Measurements from ENCODE around the gene TM9SF2. TPM values are rescaled to one million over a fixed set of nuclear protein-coding genes. Genes with fewer than 3 reads are reported as not detected.

TM9SF2 gene
- total RNA-seq, 1 experiment from 2014 or later: 84.0 TPM

- POLR2A ChIA-PET: no interaction called here
- DNase-seq (ENCODE audit: low spot score) (no peak), ATAC-seq (no peak)
- peak overlapping the region; percentile 82; the same call in 1 of the 2 replicates for H3K27ac Mint-ChIP-seq
- H3K27me3 Mint-ChIP-seq (ENCODE audit: low read depth): no peaks in the 10 kb centered on the region
- peaks cover 6% of the 10 kb centered on the region for H3K36me3 Mint-ChIP-seq
- no peak overlapping the region for H3K4me3 Mint-ChIP-seq
- no peaks in the 10 kb centered on the region for H3K4me1 Mint-ChIP-seq
- CTCF ChIA-PET: interaction anchor here (0.6 to 1.6 kb wide), 4 partner anchors 11 to 74 kb away, joined by 3 to 7 read pairs (median 3); no protein-coding TSS in a partner anchor
- TF ChIP-seq MXD4 (CRISPR knock-in tag; IDR thresholded peaks at IDR 0.05; ENCODE audit: borderline replicate concordance) (no peak), CBFB (CRISPR knock-in tag; IDR thresholded peaks at IDR 0.05; ENCODE audit: low read depth) (no peak), ZNF232 (CRISPR knock-in tag; IDR thresholded peaks at IDR 0.05) (no peak)
- TF ChIP-seq, protein P1, sequence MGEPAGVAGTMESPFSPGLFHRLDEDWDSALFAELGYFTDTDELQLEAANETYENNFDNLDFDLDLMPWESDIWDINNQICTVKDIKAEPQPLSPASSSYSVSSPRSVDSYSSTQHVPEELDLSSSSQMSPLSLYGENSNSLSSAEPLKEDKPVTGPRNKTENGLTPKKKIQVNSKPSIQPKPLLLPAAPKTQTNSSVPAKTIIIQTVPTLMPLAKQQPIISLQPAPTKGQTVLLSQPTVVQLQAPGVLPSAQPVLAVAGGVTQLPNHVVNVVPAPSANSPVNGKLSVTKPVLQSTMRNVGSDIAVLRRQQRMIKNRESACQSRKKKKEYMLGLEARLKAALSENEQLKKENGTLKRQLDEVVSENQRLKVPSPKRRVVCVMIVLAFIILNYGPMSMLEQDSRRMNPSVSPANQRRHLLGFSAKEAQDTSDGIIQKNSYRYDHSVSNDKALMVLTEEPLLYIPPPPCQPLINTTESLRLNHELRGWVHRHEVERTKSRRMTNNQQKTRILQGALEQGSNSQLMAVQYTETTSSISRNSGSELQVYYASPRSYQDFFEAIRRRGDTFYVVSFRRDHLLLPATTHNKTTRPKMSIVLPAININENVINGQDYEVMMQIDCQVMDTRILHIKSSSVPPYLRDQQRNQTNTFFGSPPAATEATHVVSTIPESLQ (CRISPR knock-in tag; IDR thresholded peaks at IDR 0.05): no peak
- H3K9me3 Mint-ChIP-seq: no peaks in the 10 kb centered on the region
Observed at GRCh38 chr13:99516153-99516929, 15.1 kb downstream of the TM9SF2 start.

- Mint-ChIP-seq H3K4me3 (no peak overlapping the region), H3K4me1 (no peaks in the 10 kb centered on the region), H3K27ac (no peak overlapping the region), H3K9me3 (no peaks in the 10 kb centered on the region), H3K27me3 (ENCODE audit: low read depth) (no peaks in the 10 kb centered on the region), H3K36me3 (peaks cover 15% of the 10 kb centered on the region)
- ATAC-seq (no peak), DNase-seq (ENCODE audit: low spot score) (no peak)
- ChIA-PET CTCF (interaction anchor here (1.1 to 1.6 kb wide), 3 partner anchors 12 to 76 kb away, joined by 3 to 7 read pairs (median 5); no protein-coding TSS in a partner anchor), POLR2A (no interaction called here)
- TF ChIP-seq IRF2 (CRISPR knock-in tag; IDR thresholded peaks at IDR 0.05; ENCODE audit: borderline replicate concordance, low read depth) (no peak), FOXK1 (CRISPR knock-in tag; IDR thresholded peaks at IDR 0.05) (no peak), ESRRA (CRISPR knock-in tag; IDR thresholded peaks at IDR 0.05; ENCODE audit: borderline replicate concordance) (no peak), PREB (CRISPR knock-in tag; IDR thresholded peaks at IDR 0.05; ENCODE audit: borderline replicate concordance) (no peak), ZBTB43 (CRISPR knock-in tag; IDR thresholded peaks at IDR 0.05) (no peak), SMAD3 (CRISPR knock-in tag; IDR thresholded peaks at IDR 0.05; ENCODE audit: borderline replicate concordance) (no peak), E2F1 (CRISPR knock-in tag; IDR thresholded peaks at IDR 0.05) (no peak), NR2C2 (CRISPR knock-in tag; IDR thresholded peaks at IDR 0.05) (no peak), GRHL2 (CRISPR knock-in tag; IDR thresholded peaks at IDR 0.05; ENCODE audit: insufficient replicate concordance, severe bottlenecking) (no peak), ATF1 (CRISPR knock-in tag; IDR thresholded peaks at IDR 0.05) (no peak), SOX15 (CRISPR knock-in tag; IDR thresholded peaks at IDR 0.05) (no peak), USF2 (CRISPR knock-in tag; IDR thresholded peaks at IDR 0.05) (no peak), CDX4 (CRISPR knock-in tag; IDR thresholded peaks at IDR 0.05; ENCODE audit: borderline replicate concordance) (no peak)
- TF ChIP-seq, protein P2, sequence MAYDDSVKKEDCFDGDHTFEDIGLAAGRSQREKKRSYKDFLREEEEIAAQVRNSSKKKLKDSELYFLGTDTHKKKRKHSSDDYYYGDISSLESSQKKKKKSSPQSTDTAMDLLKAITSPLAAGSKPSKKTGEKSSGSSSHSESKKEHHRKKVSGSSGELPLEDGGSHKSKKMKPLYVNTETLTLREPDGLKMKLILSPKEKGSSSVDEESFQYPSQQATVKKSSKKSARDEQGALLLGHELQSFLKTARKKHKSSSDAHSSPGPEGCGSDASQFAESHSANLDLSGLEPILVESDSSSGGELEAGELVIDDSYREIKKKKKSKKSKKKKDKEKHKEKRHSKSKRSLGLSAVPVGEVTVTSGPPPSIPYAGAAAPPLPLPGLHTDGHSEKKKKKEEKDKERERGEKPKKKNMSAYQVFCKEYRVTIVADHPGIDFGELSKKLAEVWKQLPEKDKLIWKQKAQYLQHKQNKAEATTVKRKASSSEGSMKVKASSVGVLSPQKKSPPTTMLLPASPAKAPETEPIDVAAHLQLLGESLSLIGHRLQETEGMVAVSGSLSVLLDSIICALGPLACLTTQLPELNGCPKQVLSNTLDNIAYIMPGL (CRISPR knock-in tag; IDR thresholded peaks at IDR 0.05): no peak
Observed at GRCh38 chr13:99517577-99517976, 16.3 kb downstream of the TM9SF2 start.

Measured in WTC11 (cell line).